NCI-H1694 treated with DMSO at 0.1 percent for 48 hours (cell line): ENCODE results near the gene FRMD7.

ENCODE experiments used
- DNase-seq: peaks from one replicate; lab custom pipeline; 2025; lab: John Stamatoyannopoulos, UW

The FRMD7 gene

GRCh38 chrX:132034648-132035047 is 93.2 kb downstream of the FRMD7 start:
- DNase-seq, result no peak

DNA sequence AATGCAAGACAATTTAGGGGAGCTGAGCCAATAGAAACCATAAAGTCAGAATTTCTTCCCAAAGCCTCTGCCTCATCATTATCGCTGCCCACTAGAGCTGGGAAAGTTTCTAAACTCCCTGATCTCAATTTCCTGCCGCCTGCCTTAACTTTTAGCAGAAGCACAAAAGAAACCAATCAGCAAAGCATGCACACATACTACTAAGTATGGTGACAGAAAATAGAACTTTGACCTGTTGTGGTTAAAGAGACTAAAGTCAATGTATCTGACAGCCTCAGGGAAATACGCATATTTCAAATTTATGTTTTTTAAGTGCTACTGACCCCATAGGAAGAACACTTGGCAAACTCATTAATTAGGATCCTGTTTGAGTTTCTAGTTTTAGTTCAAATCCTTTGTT is 94.7 kb downstream of the FRMD7 start:
- DNase-seq, result no peak

GRCh38 chrX:132031867-132032266 is 96.0 kb downstream of the FRMD7 start:
- no peak for DNase-seq

DNA sequence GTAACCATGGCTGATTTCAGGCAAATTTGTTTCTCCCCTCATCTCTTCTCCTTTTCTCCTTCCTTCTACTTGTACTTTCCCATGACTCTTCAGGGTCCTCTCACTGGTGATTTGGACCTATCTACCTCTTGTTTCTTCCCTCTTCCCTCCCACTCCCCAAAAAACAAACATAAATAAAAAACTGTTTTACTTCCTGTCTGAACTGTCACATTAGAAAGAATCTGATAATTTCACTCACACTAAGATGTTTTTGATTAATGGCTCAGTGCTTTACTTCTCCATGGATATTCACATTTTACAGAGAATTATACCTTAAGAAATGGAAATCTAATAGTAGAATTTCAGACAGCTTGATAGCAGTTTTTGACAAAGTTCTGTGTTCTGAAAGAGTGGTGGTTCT is 97.6 kb downstream of the FRMD7 start:
- DNase-seq, result no peak
